GM19455 (cell line): ENCODE results near the gene SPRING1.
"Not testable (repeated sequence)": the region's sequence is repeated elsewhere in the genome, so short reads cannot be mapped to it uniquely, and the experiment has no call there.

Source experiments
- ATAC-seq: cut with Tn5 transposase; IDR thresholded peaks from one replicate; pipeline ENCODE4 v1.9.1; 2021; ENCODE audit not compliant: unreplicated experiment

Gene SPRING1

GRCh38 chr12:116742787-116743186 lies 4.9 kb upstream of the SPRING1 start:
- not testable (repeated sequence) for ATAC-seq

GRCh38 chr12:116739381-116739887 lies 1.6 kb upstream of the SPRING1 start:
- ATAC-seq: no peak

GRCh38 chr12:116736962-116737773 lies 701 bp downstream of the SPRING1 start:
- ATAC-seq: no peak

- ATAC-seq: no peak
These were observed 1.8 kb downstream of the SPRING1 start for GRCh38 chr12:116735951-116736599.

GRCh38 chr12:116735084-116735483 lies 2.8 kb downstream of the SPRING1 start:
- ATAC-seq: no peak

- ATAC-seq: no peak
These were observed 3.6 kb downstream of the SPRING1 start for GRCh38 chr12:116734156-116734768.

- no peak for ATAC-seq
These were observed 6.1 kb downstream of the SPRING1 start for GRCh38 chr12:116731801-116732200.

GRCh38 chr12:116727891-116728290 lies 10.0 kb downstream of the SPRING1 start:
- no peak for ATAC-seq

- no peak for ATAC-seq
These were observed 10.6 kb downstream of the SPRING1 start for GRCh38 chr12:116727261-116727660.

- no peak for ATAC-seq
These were observed 11.2 kb downstream of the SPRING1 start for GRCh38 chr12:116726694-116727093.

GRCh38 chr12:116722245-116722644 lies 15.6 kb downstream of the SPRING1 start:
- no peak for ATAC-seq

GRCh38 chr12:116719731-116720528 lies 17.9 kb downstream of the SPRING1 start:
- no peak for ATAC-seq

GRCh38 chr12:116718655-116719454 lies 19.0 kb downstream of the SPRING1 start:
- no peak for ATAC-seq

- no peak for ATAC-seq
These were observed 20.1 kb downstream of the SPRING1 start for GRCh38 chr12:116717466-116718437.

- ATAC-seq: no peak
These were observed 23.7 kb downstream of the SPRING1 start for GRCh38 chr12:116714175-116714574.

- no peak for ATAC-seq
These were observed 24.3 kb downstream of the SPRING1 start for GRCh38 chr12:116713527-116713926.

- no peak for ATAC-seq
These were observed 25.2 kb downstream of the SPRING1 start for GRCh38 chr12:116712458-116713303.
